Mesenchymal stem cell (in vitro differentiated cells and primary cell): ENCODE results near the gene LSP1.

ENCODE experiments used
- DNase-seq: peaks from one replicate; pipeline ENCODE4 v3.0.0-alpha.2; 2013
- H2AFZ ChIP-seq: one replicate; pipeline ENCODE4 v1.6.1; 2013; ENCODE audit warnings: low read depth, mild to moderate bottlenecking, control low read depth, inconsistent platforms, low read length, moderate library complexity
- H2AK5ac ChIP-seq: 2 replicates; pipeline ENCODE4 v1.6.1; 2013; ENCODE audit warnings: low read length, moderate library complexity, mild to moderate bottlenecking, inconsistent platforms; ENCODE audit not compliant: severe bottlenecking
- H2BK120ac ChIP-seq: one replicate; pipeline ENCODE4 v1.6.1; 2013; ENCODE audit warnings: low read depth, mild to moderate bottlenecking, inconsistent platforms, low read length, moderate library complexity
- H2BK12ac ChIP-seq, 2 experiments: one replicate each; pipeline ENCODE4 v1.6.1; 2013; ENCODE audit warnings: inconsistent platforms in 2 of 2, low read length in 2 of 2, mild to moderate bottlenecking in 2 of 2, moderate library complexity in 2 of 2, control low read depth in 1 of 2
- H2BK15ac ChIP-seq: one replicate; pipeline ENCODE4 v1.6.1; 2013; ENCODE audit warnings: mild to moderate bottlenecking, low read depth, inconsistent platforms; ENCODE audit not compliant: poor library complexity, severe bottlenecking
- H2BK5ac ChIP-seq: 2 replicates; pipeline ENCODE4 v1.6.1; 2013; ENCODE audit warnings: low read depth, mild to moderate bottlenecking, low read length, control low read depth, inconsistent platforms; ENCODE audit not compliant: poor library complexity, severe bottlenecking
- H3K14ac ChIP-seq, 2 experiments: one replicate each; pipeline ENCODE4 v1.6.1; 2013; ENCODE audit warnings: inconsistent platforms in 2 of 2, low read length in 2 of 2, control low read depth in 1 of 2, mild to moderate bottlenecking in 1 of 2, moderate library complexity in 1 of 2
- H3K18ac ChIP-seq, 2 experiments: one replicate each; pipeline ENCODE4 v1.6.1; 2013; ENCODE audit warnings: inconsistent platforms in 2 of 2, low read length in 2 of 2, control low read depth in 1 of 2, low read depth in 1 of 2, mild to moderate bottlenecking in 1 of 2
- H3K23ac ChIP-seq, 2 experiments: one replicate each; pipeline ENCODE4 v1.6.1; 2013; ENCODE audit warnings: inconsistent platforms in 2 of 2, low read length in 2 of 2, mild to moderate bottlenecking in 2 of 2, moderate library complexity in 2 of 2, control low read depth in 1 of 2
- H3K27ac ChIP-seq: 2 replicates; pipeline ENCODE4 v1.5.1; 2013; ENCODE audit warnings: mild to moderate bottlenecking, moderate library complexity, low read length, control low read depth, inconsistent platforms; ENCODE audit not compliant: poor library complexity, severe bottlenecking
- H3K27me3 ChIP-seq, 2 experiments: 2 replicates each; pipeline versions ENCODE4 v1.6.1 to v1.7.0; 2013; ENCODE audit warnings: low read length in 2 of 2, mild to moderate bottlenecking in 2 of 2, moderate library complexity in 2 of 2, control low read depth in 1 of 2, inconsistent platforms in 1 of 2; ENCODE audit not compliant: control insufficient read depth in 1 of 2, insufficient read depth in 1 of 2
- H3K36me3 ChIP-seq, 2 experiments: 2 replicates each; pipeline versions ENCODE4 v1.6.1 to v1.7.0; 2013; ENCODE audit warnings: low read length in 2 of 2, control low read depth in 1 of 2, inconsistent platforms in 1 of 2, low read depth in 1 of 2, mild to moderate bottlenecking in 1 of 2; ENCODE audit not compliant: insufficient read depth in 2 of 2, control insufficient read depth in 1 of 2
- H3K4ac ChIP-seq, 2 experiments: one replicate each; pipeline ENCODE4 v1.6.1; 2013; ENCODE audit warnings: inconsistent platforms in 2 of 2, low read length in 2 of 2, mild to moderate bottlenecking in 2 of 2, moderate library complexity in 2 of 2, control low read depth in 1 of 2, low read depth in 1 of 2
- H3K4me1 ChIP-seq: 2 replicates; pipeline ENCODE4 v1.6.1; 2013; ENCODE audit warnings: low read depth, low read length, control low read depth; ENCODE audit not compliant: control insufficient read depth, insufficient read depth
- H3K4me2 ChIP-seq: 2 replicates; pipeline ENCODE4 v1.6.1; 2013; ENCODE audit warnings: low read length, mild to moderate bottlenecking, inconsistent platforms; ENCODE audit not compliant: poor library complexity, severe bottlenecking
- H3K4me3 ChIP-seq, 2 experiments: 2 replicates each; pipeline versions ENCODE4 v1.5.1 to v1.7.0; 2013; ENCODE audit warnings: low read length in 2 of 2, mild to moderate bottlenecking in 2 of 2, control low read depth in 1 of 2, low read depth in 1 of 2; ENCODE audit not compliant: insufficient read depth in 1 of 2
- H3K79me1 ChIP-seq: replicated peaks from 2 replicates; pipeline ENCODE4 v1.6.1; 2013; ENCODE audit warnings: mild to moderate bottlenecking, control low read depth, low read length, inconsistent platforms; ENCODE audit not compliant: poor library complexity, severe bottlenecking
- H3K9ac ChIP-seq: 2 replicates; pipeline ENCODE4 v1.7.0; 2013; ENCODE audit warnings: mild to moderate bottlenecking, low read length, moderate library complexity
- H3K9me3 ChIP-seq: 2 replicates; pipeline ENCODE4 v1.7.0; 2013; ENCODE audit warnings: mild to moderate bottlenecking, low read length; ENCODE audit not compliant: control insufficient read depth
- H4K8ac ChIP-seq: one replicate; pipeline ENCODE4 v1.6.1; 2013; ENCODE audit warnings: inconsistent platforms, mild to moderate bottlenecking, low read length, moderate library complexity
- H4K91ac ChIP-seq: one replicate; pipeline ENCODE4 v1.6.1; 2013; ENCODE audit warnings: mild to moderate bottlenecking, low read length, inconsistent platforms
- WGBS: methylation state at CpG from one replicate; pipeline ENCODE4 v1.1.7; 2013; ENCODE audit warnings: mixed read lengths; 5-methylcytosine and 5-hydroxymethylcytosine counted together

LSP1 gene

DNA sequence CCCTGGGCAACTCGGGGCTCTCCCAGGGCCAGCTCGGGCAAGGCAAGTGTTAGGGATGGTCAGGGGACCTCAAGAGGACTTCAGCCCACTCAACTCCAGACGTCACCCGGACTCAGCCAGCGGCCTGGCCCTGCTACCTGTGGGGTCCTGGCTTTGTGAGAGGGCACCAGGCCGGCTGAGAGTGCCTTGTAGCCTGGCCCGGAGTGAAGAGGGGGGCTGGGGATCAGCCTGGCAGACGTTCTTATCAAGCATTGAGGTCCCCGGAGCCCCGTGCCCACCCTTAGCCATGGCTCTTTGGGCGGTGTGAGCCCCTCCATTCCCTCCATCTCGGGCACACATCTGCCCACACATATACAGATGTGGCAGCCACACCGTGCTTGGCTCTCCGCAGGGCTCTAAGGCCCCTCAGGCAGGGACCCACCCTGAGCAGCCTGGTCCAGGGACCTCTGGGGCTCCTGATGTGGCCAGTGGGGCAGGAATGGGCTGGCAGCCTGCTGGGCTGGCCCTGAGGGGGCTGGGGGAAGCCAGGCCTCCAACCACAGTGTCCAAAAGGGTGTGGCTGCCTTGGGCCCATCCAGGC is 15.3 kb downstream of the LSP1 start:
- Histone ChIP-seq H3K4ac (peak overlapping the region in 1 of 2 experiments; percentile 31), H3K4me3 (peak overlapping the region in 1 of 2 experiments; percentile 86), H3K36me3 (no peaks in the 10 kb centered on the region), H3K9ac (peak overlapping the region; percentile 88), H3K4me1 (peaks cover 61% of the 10 kb centered on the region), H4K8ac (no peak overlapping the region), H3K79me1 (no peaks in the 10 kb centered on the region), H2AFZ (no peak overlapping the region), H3K27me3 (peaks cover 0 to 32% of the 10 kb centered on the region in 2 experiments), H3K23ac (no peak overlapping the region), H3K4me2 (no peak overlapping the region), H3K18ac (peak overlapping the region in 1 of 2 experiments; percentile 41), H2BK15ac (peak overlapping the region; percentile 77), H3K14ac (peak overlapping the region in 1 of 2 experiments; percentile 56), H3K9me3 (no peaks in the 10 kb centered on the region), H2BK5ac (no peak overlapping the region), H3K27ac (no peak overlapping the region), H2BK120ac (peak overlapping the region; percentile 65), H2AK5ac (peak overlapping the region; percentile 26), H2BK12ac (peak overlapping the region; percentile 20 to 81), H4K91ac (peak overlapping the region; percentile 80)
- DNase-seq = no peak
- 86% methylated on average over 14 of the region's 14 CpGs for WGBS

GRCh38 chr11:1868636-1869291 is 15.9 kb downstream of the LSP1 start:
- DNase-seq = no peak
- H3K4me1 ChIP-seq = peaks cover 59% of the 10 kb centered on the region
- peak overlapping the region in 1 of 2 experiments; percentile 50 for H3K14ac ChIP-seq
- peak overlapping the region; percentile 65 for H2BK120ac ChIP-seq
- H2AFZ ChIP-seq = no peak overlapping the region
- peaks cover 0 to 32% of the 10 kb centered on the region in 2 experiments for H3K27me3 ChIP-seq
- peak overlapping the region in 1 of 2 experiments; percentile 30 for H3K18ac ChIP-seq
- H2BK5ac ChIP-seq = no peak overlapping the region
- peak overlapping the region; percentile 19 to 31 for H3K4ac ChIP-seq
- H3K23ac ChIP-seq = no peak overlapping the region
- no peaks in the 10 kb centered on the region for H3K79me1 ChIP-seq
- peak overlapping the region; percentile 77 for H2BK15ac ChIP-seq
- H3K4me2 ChIP-seq = no peak overlapping the region
- peak overlapping the region in 1 of 2 experiments; percentile 86 for H3K4me3 ChIP-seq
- H3K9me3 ChIP-seq = no peaks in the 10 kb centered on the region
- peak overlapping the region; percentile 20 to 81 for H2BK12ac ChIP-seq
- H3K9ac ChIP-seq = peak overlapping the region; percentile 88
- no peaks in the 10 kb centered on the region for H3K36me3 ChIP-seq
- no peak overlapping the region for H3K27ac ChIP-seq
- peak overlapping the region; percentile 26 for H2AK5ac ChIP-seq
- peak overlapping the region; percentile 80 for H4K91ac ChIP-seq
- 79% methylated on average over 25 of the region's 25 CpGs for WGBS
- H4K8ac ChIP-seq = no peak overlapping the region

GRCh38 chr11:1869427-1870325 is 16.8 kb downstream of the LSP1 start:
- no peaks in the 10 kb centered on the region for H3K9me3 ChIP-seq
- peaks cover 55% of the 10 kb centered on the region for H3K4me1 ChIP-seq
- H3K14ac ChIP-seq = no peak overlapping the region
- peak overlapping the region in 1 of 2 experiments; percentile 18 for H3K18ac ChIP-seq
- H3K9ac ChIP-seq = peak overlapping the region; percentile 88
- no peak overlapping the region for H3K4me2 ChIP-seq
- H3K4ac ChIP-seq = no peak overlapping the region
- no peak overlapping the region for H4K91ac ChIP-seq
- no peak overlapping the region for H4K8ac ChIP-seq
- 76% methylated on average over 31 of the region's 34 CpGs for WGBS
- H2BK120ac ChIP-seq = no peak overlapping the region
- DNase-seq = no peak
- no peak overlapping the region for H3K23ac ChIP-seq
- no peak overlapping the region for H3K27ac ChIP-seq
- H2BK5ac ChIP-seq = no peak overlapping the region
- H2BK15ac ChIP-seq = peak overlapping the region; percentile 71
- peaks cover 0 to 32% of the 10 kb centered on the region in 2 experiments for H3K27me3 ChIP-seq
- no peaks in the 10 kb centered on the region for H3K79me1 ChIP-seq
- no peaks in the 10 kb centered on the region for H3K36me3 ChIP-seq
- H2AFZ ChIP-seq = no peak overlapping the region
- no peak overlapping the region for H2BK12ac ChIP-seq
- no peak overlapping the region for H2AK5ac ChIP-seq
- H3K4me3 ChIP-seq = peak overlapping the region in 1 of 2 experiments; percentile 86

DNA sequence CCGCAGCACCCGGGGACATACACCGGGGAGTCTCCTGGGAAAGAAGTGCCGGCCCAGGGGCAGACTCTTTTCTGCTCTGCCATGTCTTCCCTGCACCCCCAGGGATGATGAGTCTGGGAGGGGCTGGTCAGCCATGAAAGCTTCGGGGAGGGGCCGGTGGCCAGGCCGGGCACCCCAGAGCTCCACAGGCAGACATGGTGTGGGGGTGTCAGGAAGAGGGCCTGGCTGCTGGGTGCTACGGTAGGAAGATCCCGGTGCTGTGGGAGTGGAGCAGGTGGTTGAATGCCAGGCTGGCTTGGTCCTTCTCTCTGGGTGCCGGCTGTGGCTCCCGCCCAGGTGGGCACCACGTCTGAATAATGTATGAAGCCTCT is 17.4 kb downstream of the LSP1 start:
- Histone ChIP-seq H3K9ac (peak overlapping the region; percentile 88), H4K8ac (no peak overlapping the region), H3K9me3 (no peaks in the 10 kb centered on the region), H3K4me3 (peak overlapping the region in 1 of 2 experiments; percentile 86), H3K27me3 (peaks cover 0 to 32% of the 10 kb centered on the region in 2 experiments), H2BK5ac (no peak overlapping the region), H3K79me1 (peaks cover 2% of the 10 kb centered on the region), H2BK120ac (no peak overlapping the region), H2AFZ (no peak overlapping the region), H3K36me3 (no peaks in the 10 kb centered on the region), H2AK5ac (no peak overlapping the region), H3K4ac (no peak overlapping the region), H2BK12ac (peak overlapping the region in 1 of 2 experiments; percentile 64), H3K4me2 (no peak overlapping the region), H3K4me1 (peaks cover 55% of the 10 kb centered on the region), H3K23ac (no peak overlapping the region), H3K14ac (no peak overlapping the region), H2BK15ac (no peak overlapping the region), H3K18ac (no peak overlapping the region), H3K27ac (no peak overlapping the region), H4K91ac (no peak overlapping the region)
- 89% methylated on average over 12 of the region's 12 CpGs for WGBS
- no peak for DNase-seq
